Suppressor macrophage (primary cell): ENCODE measurements around the gene CRYBB2.
"Not testable (repeated sequence)": the region's sequence is repeated elsewhere in the genome, so short reads cannot be mapped to it uniquely, and the experiment has no call there.

Experiments
- DNase-seq, 4 experiments: peaks; one replicate each; pipeline ENCODE4 v3.0.0-alpha.2; 2020 to 2022

Gene CRYBB2

DNA sequence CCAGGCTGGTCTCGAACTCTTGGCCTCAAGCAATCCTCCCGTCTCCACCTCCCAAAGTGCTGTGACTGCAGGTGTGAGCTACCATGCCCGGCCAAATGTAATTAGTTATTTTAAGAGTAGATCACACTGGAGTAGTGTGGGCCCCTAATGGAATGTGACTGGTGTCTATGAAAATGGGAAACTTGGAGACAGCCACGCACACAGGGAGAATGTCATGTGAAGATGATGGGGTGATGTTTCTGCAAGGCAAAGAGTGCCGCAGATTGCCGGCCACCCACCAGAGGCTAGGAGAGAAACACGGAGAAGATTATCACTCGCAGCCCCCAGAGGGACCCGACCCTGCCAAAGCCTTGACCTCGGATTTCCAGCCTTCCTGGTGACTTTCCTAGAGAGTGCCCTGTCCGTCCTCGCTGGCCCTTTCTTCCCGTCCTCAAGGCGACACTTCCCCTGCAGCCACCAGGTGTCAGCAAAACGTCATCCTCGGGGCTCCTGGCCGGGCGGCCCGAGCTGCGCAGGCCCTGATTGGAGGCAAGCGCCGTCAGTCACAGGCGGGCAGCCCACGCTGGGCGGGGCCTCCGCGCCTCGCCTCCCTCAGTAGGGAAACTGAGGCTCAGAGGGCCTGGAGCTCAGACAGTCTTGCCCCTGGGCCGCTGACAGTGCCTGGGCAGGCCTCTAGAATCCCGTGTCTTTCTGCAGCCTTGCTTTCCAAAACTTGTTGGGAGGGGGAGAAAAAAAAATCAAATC is 16.3 kb downstream of the CRYBB2 start:
- DNase-seq = peak; percentile 58 to 87 (median 66)

GRCh38 chr22:25236417-25236816 is 17.0 kb downstream of the CRYBB2 start:
- no peak for DNase-seq

GRCh38 chr22:25237503-25237902 is 18.1 kb downstream of the CRYBB2 start:
- DNase-seq = no peak

GRCh38 chr22:25238058-25238457 is 18.6 kb downstream of the CRYBB2 start:
- DNase-seq = not testable (repeated sequence)

GRCh38 chr22:25255169-25255568 is 35.7 kb downstream of the CRYBB2 start:
- not testable (repeated sequence) for DNase-seq

DNA sequence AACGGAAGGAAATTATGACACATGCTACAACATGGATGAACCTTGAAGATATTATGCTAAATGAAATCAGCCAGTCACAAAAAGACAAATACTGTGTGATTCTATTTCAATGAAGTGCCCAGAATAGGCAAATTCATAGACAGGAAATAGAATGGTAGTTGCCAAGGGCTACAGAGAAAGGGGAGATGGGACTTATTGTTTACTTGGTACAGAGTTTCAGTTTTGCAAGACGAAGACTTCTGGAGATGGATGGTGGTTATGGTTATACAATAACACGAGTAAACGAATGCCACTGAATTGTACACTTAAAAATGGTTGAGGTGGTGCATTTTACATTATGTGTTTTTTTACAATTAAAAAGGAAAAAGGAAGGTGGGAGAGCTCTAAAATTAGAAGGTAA is 48.1 kb downstream of the CRYBB2 start:
- not testable (repeated sequence) for DNase-seq

DNA sequence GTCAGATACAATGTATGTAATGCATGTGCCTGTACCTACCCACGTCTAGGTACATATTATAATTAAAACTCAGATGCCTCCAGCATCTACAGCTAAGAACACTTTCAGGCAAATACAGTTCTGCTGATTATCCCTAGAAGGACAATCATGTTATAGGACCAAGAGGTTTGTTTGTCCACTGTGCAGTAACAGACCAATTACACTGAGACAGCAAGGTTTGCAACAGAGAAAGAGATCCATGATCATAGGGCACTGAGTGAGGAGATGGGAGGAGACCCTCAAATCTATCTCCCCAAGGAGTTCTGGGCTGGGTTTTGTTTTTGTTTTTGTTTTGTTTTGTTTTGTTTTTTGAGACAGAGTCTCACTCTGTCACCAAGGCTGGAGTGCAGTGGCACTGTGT is 49.5 kb downstream of the CRYBB2 start:
- DNase-seq = not testable (repeated sequence)

GRCh38 chr22:25270061-25270460 is 50.6 kb downstream of the CRYBB2 start:
- DNase-seq = not testable (repeated sequence)

- not testable (repeated sequence) for DNase-seq
Observed at GRCh38 chr22:25273231-25273630, 53.8 kb downstream of the CRYBB2 start.

DNA sequence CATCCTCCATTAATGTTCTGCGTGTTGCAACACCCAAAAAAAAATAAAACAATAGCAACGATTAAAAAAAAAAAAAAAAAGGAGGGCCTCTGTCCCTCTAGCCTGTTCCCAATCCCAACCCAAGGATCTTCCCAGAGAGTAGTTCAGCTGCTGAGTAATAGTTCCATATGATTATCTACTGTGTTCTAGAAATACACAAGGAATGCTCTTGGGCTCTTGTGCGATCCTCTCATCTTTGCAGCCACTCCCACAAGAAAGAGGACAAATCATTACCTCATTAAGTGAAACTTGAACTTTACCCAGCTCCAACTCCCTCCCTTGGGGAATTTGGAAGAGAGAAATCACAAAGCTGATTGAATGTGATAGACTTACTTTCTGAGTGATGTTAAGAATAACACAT is 54.5 kb downstream of the CRYBB2 start:
- DNase-seq = not testable (repeated sequence)

GRCh38 chr22:25280118-25280517 is 60.7 kb downstream of the CRYBB2 start:
- not testable (repeated sequence) for DNase-seq
